Measurements from ENCODE around the gene UBE2J2.

UBE2J2 gene

GRCh38 chr1:1270813-1271212 is 2.8 kb downstream of the UBE2J2 start:
- peak overlapping the region; percentile 12 for H3K4me3 ChIP-seq (replicated peaks; ENCODE audit: low read depth, low read length)
- no peak for TF ChIP-seq CTCF (IDR thresholded peaks at IDR 0.05; ENCODE audit: low read depth, low read length, missing control alignments)

GRCh38 chr1:1268284-1268682 is 5.4 kb downstream of the UBE2J2 start:
- TF ChIP-seq CTCF (IDR thresholded peaks at IDR 0.05; ENCODE audit: low read depth, low read length, missing control alignments) = no peak
- no peak for DNase-seq (ENCODE audit: extremely low read depth, low read depth)
- H3K4me3 ChIP-seq (replicated peaks; ENCODE audit: low read depth, low read length) = no peak overlapping the region

More at GRCh38 chr1:1270813-1271212, 2.8 kb downstream of the UBE2J2 start:
- DNase-seq (ENCODE audit: extremely low read depth, low read depth) = no peak

- DNase-seq (ENCODE audit: extremely low read depth, low read depth) = no peak
- TF ChIP-seq CTCF (IDR thresholded peaks at IDR 0.05; ENCODE audit: low read depth, low read length, missing control alignments) = no peak
- no peak overlapping the region for H3K4me3 ChIP-seq (replicated peaks; ENCODE audit: low read depth, low read length)
These were observed 6.0 kb downstream of the UBE2J2 start for GRCh38 chr1:1267488-1268283.

DNA sequence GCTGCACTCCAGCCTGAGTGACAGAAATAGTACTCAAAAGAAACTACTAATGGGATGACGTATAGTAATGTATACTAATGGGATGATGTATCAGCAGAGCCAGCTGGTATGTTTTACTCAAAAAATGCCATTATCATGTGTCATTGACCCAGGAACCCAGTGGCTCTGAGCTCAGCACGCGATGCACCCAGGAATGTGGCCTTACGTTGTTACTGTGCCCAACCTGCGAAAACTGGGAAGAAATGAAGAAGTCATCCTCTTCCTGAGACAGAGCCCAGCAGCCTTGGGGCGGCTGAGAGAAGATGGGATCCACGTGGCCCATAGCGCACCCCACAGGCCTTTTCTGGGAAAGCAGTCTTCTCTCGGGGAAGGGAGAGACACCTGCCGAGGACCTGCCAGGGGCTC is 8.8 kb downstream of the UBE2J2 start:
- TF ChIP-seq CTCF (IDR thresholded peaks at IDR 0.05; ENCODE audit: low read depth, low read length, missing control alignments) = peak; percentile 62
- no peak overlapping the region for H3K4me3 ChIP-seq (replicated peaks; ENCODE audit: low read depth, low read length)
- peak; percentile 97 for DNase-seq (ENCODE audit: extremely low read depth, low read depth)

GRCh38 chr1:1264026-1264425 is 9.6 kb downstream of the UBE2J2 start:
- no peak for DNase-seq (ENCODE audit: extremely low read depth, low read depth)
- H3K4me3 ChIP-seq (replicated peaks; ENCODE audit: low read depth, low read length) = no peak overlapping the region
- no peak for TF ChIP-seq CTCF (IDR thresholded peaks at IDR 0.05; ENCODE audit: low read depth, low read length, missing control alignments)

DNA sequence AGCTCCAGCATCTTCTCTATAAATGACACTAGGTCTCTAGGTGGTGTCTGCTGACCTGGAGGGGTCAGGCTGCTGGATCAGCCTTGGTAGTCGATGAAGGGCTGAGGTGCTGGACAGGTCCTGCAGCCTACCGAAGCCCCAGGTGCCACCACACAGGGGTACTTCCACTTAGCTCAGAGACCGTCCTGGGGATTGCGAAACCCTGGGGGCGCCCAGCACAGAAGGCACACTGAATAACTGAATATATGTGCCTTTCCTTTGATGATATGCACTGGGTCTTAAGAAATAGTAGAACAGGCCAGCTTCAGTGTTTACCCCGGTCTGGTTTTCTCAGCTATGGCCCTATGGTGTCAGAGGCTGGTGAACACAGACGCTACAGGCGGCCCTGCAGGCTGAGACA is 10.9 kb downstream of the UBE2J2 start:
- no peak for DNase-seq (ENCODE audit: extremely low read depth, low read depth)
- H3K4me3 ChIP-seq (replicated peaks; ENCODE audit: low read depth, low read length) = no peak overlapping the region
- no peak for TF ChIP-seq CTCF (IDR thresholded peaks at IDR 0.05; ENCODE audit: low read depth, low read length, missing control alignments)
